HL-60/S4 treated with retinoic acid at 250 ng/mL for 4 days and 3 days (cell line): ENCODE results near the gene SAP30L.

Experiments used
- in situ Hi-C: fragments of 300-500 bp; cut with MboI; formaldehyde crosslinking; loops from 2 replicates; pipeline ENCODE4 v1.7.0; 2022; ENCODE audit warnings: low sequenced_read_pairs

Gene SAP30L

GRCh38 chr5:154419236-154419635 lies 26.6 kb upstream of the SAP30L start:
- in situ Hi-C loops: no loop called here

DNA sequence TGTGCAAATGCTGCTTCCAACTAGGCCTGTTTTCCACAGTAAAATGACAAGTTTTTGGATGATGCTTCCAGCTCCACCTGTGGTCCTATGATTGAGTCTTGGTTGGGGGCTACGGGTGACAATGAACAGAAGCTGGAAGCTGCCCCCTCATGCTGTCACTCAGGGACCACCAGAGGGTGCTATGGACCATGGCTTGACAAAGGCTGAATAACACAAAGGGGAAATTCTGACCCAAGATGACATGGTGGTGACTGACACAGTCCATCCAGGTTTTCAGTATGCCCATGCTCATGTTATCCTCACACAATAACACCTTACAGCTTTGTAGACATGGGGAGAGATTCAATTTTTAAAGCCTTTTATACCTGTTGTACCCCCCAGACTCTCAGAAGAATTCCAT lies 23.9 kb upstream of the SAP30L start:
- in situ Hi-C loops: no loop called here

DNA sequence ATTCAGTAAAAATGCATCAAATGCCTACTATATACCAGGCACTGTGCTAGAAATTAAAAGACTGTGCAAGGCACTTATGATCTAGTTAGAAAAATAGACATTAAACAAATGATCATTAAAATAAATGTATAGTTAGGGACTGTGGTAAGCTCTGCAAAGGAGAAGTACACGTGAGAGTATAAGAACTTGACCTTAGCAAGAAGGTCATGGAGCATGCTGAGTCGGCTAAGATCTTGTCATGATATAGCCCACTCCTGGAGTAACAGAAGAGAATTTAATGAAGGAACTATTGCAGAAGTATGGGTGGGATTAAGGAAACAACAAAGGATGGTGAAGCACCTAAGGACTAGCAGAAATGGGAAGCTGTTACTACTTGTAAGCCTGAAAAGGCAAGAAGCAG lies 23.5 kb upstream of the SAP30L start:
- in situ Hi-C loops: no loop called here

DNA sequence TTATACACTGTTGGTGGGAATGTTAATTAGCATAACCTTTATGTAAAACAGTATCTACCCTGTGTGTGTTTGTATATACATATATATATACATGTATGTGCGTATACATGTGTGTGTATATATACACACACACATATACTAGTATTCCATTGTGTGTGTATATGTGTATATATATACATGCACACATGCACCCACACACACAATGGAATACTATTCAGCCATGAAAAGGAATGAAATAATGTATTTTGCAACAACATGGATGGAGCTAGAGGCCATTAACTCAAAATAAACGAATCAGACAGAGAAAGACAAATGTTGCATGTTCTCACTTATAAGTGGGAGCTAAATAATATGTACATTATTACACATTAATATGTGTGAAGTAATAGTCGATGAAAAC lies 17.6 kb upstream of the SAP30L start:
- in situ Hi-C loops: no loop called here

DNA sequence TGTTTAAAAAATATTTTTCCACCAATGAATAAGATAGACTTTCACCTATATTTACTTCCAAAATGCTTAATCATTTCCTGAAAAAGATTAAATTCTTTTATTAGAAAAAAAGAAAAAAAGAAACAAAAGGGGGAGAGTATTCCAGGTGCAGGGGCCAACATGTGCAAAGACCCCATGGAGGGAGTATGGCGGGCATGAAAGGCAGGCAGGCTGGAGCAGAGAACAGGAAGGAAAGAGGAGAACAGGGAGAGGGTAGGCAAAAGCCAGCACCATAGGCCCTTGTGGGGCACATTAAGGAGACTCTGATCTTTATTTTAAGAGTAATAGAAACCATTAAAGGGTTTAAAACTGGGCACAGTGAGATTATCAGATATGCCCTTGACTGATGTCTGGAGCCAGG lies 16.5 kb upstream of the SAP30L start:
- in situ Hi-C loops: no loop called here

DNA sequence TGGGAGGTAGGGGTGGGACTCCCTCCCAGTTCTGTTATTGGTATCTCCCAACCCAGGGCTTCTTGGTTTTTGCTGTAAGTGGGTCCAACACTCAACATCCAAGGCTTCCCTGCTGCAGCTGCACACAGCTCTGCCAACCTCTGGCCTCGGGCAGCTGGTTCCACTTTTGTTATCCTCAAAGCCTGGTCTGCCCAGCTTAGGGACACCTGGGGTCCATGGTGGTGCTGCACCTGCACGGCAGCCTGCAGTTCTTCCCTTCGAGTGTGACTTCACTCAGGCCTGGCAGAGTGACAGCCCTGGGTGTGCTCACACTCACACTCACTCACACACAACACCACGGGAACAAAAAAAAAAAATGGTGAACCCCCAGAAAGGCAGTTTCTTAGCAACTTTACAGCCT lies 15.3 kb upstream of the SAP30L start:
- in situ Hi-C loops: no loop called here

GRCh38 chr5:154430961-154431630 lies 14.7 kb upstream of the SAP30L start:
- in situ Hi-C loops: no loop called here

- in situ Hi-C loops: no loop called here
Observed at GRCh38 chr5:154435226-154435625, 10.6 kb upstream of the SAP30L start.

DNA sequence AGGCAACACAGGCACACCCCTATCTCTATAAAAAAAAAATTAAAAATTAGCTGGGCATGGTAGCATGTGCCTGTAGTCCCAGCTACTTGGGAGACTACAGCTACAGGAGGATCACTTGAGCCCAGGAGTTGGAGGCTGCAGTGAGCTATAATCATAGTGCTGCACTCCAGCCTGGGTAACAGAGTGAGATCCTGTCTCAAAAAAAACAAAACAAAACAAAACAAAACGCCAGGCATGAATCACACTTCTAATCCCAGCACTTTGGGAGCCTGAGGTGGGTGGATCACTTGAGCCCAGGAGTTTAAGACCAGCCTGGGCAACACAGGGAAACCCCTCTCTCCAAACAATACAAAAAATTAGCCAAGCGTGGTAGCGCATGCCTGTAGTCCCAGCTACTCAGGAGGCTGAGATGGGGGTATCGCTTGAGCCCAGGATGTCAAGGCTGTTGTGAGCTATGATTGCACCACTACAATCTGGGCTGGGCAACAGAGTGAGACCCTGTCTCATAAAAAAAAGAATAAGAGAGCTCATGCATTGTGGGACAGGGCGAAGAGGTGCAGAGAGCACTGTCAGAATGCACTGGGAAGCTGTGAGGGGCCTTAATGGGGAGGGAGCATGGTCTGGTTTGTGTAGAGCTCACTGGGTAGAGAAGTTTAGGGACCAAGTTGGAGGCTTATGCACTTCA lies 8.4 kb upstream of the SAP30L start:
- in situ Hi-C loops: no loop called here

DNA sequence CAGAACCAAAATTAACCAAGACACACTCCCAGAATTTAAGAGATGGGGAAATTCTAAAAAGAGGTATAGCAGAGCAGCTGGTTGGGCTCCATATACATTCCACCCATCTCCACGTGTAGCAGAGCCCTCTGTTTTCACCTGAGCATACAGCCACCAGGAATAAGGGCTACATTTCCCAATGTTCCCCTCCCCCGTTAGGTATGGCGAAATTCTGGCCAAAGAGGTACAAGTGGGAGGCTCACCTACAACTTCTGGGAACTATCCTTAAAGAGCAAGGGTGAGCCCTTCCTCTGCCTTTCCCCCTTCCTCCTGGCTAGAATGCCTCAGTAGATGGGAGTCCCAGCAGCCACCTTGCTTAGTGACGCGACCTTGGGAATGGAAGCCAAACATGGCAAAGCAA lies 5.3 kb upstream of the SAP30L start:
- in situ Hi-C loops: no loop called here

- in situ Hi-C loops: no loop called here
Observed at GRCh38 chr5:154442801-154443200, 3.0 kb upstream of the SAP30L start.

GRCh38 chr5:154444556-154445421 lies 1.0 kb upstream of the SAP30L start:
- in situ Hi-C loops: no loop called here

DNA sequence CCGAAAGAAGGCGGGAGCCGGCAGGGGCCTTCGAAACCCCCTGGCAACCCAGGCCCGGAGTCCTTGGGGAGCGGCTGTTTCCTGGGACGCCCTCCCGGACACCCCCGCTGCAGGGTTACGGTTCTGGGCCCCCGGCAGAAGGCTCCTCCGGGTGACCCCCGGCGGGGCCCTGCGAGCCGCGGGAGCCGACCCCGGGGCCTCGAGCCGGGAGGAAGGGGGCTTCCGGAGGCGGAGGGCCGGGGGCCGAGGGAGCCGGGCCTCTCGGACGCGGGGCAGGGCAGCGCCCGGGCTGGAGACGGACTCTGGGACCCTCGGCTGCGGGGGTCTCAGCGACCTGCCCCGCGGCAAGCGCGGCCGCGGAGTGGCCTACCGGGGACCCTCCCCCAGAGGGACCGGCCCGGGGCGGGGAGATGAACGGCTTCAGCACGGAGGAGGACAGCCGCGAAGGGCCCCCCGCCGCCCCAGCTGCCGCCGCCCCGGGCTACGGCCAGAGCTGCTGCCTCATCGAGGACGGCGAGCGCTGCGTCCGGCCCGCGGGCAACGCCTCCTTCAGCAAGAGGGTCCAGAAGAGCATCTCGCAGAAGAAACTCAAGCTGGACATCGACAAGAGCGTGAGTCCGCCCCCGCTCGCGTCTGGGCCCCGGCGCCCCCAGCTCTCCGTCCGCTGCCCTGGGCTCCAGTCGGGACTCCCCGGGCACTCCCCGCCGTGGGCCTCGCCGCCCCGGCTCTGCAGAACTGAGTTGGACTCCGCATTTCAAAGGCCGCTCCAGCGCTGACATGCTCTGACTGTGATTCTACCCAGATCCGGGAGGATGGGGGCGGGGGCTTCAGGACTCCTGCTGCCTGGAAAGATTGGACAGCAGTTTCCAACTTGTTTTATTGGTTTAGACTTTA lies 645 bp downstream of the SAP30L start:
- in situ Hi-C loops: no loop called here

GRCh38 chr5:154447089-154447725 lies 1.4 kb downstream of the SAP30L start:
- in situ Hi-C loops: no loop called here

DNA sequence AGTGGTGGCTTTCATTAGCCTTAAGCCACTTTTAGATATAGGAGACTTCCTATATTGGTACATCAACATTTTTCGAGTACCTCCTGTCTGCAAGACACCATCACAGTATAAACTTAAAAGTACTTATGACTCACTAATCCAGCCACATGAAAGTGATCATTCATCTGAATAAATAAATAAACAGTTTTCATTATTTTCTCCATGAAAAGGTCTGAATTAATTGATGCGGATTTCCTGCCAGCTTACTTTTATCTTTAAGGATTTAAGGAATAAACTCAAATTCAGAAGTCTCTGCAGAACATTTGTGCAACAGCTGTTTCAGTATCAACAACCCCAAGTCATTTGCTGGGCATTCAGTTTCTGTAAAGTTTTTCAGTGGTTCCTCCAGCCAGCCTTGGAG lies 4.0 kb downstream of the SAP30L start:
- in situ Hi-C loops: no loop called here

DNA sequence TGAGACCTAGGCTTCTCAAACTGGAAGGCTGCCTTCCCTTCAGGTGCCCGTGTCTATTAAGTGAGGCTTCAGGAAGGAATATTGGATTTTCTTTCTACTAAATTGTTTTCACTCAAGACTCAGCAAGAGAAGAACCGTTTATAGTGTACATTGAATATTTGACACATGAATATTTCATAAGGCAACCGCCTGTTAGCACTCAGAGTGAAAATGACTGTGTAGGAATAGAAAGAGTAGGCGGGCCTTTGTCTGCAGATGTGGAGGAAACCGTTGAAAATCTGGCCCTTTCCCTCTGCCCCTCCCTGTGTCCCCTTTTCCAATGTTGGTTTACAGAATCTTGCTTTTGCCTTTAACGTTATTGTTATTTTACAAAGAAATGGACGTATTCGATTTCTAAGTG lies 6.2 kb downstream of the SAP30L start:
- in situ Hi-C loops: no loop called here

DNA sequence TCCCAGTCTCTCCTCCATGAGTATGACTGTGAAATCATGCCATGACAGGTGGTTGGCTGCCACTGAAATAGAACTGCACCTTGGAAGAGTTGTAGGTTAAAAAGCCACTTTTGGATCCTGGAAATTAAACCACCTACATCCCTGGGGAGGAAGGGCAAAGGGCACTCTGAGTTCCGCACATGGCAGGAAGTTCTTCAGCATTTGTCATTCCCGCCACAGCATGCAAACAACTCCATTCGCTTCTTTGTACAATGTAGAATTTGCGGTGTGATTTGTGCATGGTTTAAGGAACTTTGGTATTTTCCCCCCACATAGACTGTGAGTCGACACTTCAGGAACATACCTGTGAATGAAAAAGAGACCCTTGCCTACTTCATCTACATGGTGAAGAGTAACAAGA lies 9.8 kb downstream of the SAP30L start:
- in situ Hi-C loops: no loop called here

DNA sequence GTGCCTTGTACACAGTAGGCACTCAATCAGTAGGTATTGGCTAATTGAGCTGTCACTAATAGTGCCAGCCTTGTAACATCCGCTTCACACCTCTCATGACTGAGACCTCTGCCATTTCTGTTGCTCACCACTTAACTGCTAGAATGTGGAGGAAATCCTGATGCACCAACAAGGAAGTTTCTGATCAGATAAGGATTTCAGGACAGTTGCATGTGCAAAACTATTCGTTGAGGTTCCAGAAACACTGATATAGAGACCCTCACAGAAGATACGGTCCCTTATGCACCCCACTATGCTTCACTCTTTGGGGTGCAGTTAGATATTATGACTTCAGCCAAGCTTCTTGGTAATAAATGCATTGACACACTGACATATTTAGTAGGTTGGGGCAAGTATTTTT lies 10.7 kb downstream of the SAP30L start:
- in situ Hi-C loops: no loop called here

DNA sequence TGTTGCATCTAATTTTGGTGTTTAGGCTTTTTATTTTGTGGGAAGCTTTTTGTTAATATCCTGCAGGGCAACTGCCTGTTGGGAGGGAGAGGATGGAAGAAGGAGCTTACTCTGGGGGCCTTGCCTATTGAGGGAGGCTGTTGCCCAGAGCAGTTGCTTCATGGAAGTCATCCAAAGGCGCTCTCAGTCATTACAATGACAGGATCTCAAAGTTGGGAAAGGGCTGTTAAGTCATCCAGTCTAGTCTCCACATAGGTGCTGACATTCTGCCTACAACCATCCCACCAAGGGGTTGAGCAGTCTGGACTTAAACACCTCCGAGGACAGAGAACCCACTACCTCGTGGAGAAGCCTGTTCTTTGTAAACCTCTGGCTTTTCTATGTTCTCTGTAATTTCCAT lies 13.2 kb downstream of the SAP30L start:
- in situ Hi-C loops: no loop called here

DNA sequence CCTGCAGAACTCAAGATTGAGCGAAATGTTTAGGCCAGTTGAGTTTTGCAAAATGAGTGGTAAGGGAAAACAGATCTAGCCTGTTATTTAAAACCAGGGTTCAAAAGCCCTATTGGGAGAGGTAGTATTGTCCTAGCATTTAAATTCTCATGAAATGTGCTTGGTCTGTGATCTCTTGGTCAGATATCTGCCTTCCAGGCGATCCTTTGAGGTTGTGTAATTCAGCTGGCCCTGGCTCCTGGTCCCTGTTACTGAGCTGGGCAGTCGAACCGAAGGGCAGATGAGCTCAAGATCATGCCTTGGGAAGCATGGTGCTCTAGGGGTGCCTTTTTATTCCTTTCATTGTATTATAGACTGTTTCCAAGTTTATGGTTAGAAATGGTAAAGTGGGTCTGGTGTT lies 14.4 kb downstream of the SAP30L start:
- in situ Hi-C loops: no loop called here
